Measurements from ENCODE around the gene PRKAA1.

The PRKAA1 gene

DNA sequence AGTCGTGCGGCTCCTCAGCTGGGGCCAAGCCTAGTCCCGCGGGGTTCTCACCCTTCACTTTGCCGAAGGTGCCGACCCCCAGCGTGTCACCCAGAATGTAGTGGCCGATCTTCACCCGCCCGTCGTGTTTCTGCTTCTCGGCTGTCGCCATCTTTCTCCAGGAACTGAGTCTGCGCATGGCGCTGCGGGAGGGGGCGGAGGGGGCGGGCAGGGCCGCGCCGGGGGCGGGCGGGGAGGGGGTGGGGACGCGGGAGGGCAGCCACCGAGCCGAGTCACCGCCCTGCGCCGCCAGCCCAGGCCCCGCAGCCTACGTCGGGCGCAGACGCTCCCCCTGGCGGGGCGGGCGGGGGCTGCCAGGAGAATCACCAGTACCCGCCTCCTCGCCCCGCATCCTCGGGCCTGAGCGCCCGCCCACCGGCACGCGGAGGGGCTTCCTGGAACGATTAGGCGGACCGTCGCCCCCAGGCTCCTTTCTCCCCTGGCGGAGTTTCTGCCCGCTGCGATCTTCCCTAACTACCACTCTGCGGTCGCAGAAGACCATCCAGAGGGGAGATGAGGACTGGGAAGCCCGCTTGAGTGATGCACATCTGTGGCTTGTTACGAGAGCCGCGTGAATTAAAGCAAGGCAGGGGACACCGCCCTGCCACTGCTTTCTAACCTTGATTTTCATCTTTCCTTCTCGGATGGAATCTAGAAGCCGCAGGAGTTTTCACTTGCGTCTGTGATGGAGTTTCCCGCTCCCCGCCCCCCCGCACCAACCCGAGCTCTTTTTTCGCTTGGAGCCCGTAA is at the start of gene PRKAA1:
TSS of gene PRKAA1 (minus strand) at position 363 of the 789 bp plus-strand sequence. CDS start at position 178, 185 bp downstream.
- DNase-seq = peak; percentile 94

DNA sequence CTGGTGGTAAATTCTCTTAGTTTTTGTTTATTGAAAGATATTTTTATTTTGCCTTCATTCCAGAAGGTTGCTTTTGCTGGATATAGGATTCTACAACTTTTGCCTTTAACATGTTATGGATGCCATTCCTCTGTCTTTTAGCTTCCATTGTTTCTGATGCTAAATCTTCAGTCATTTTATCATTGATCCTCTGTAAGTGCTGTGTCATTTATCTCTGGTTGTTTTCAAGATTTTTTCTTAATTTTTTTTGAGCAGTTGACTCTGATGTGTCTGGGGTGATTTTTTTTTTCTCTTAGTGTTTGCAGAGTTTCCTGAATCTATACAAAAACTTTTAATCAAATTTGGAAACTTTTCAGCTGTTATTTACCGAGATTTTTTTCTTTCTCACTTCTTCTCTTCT is 49.4 kb upstream of the PRKAA1 start:
- no peak for DNase-seq

DNA sequence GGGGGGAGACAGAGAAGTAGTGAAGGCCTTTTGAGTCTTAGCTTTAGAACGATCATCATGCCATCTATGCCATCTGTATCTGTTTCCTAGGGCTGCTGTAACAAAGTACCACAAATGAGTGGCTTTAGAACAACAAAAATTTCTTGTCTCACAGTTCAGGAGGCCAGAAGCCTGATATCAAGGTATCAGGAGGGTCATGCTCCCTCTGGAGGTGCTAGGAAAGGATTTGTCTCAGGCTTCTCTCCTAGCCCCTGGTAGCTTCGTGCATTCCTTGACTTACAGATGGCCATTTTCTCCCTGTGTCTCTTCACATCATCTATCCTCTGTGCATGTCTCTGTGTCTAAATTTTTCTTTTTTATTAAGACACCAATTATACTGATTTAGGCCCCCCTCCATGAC is 48.2 kb upstream of the PRKAA1 start:
- no peak for DNase-seq

DNA sequence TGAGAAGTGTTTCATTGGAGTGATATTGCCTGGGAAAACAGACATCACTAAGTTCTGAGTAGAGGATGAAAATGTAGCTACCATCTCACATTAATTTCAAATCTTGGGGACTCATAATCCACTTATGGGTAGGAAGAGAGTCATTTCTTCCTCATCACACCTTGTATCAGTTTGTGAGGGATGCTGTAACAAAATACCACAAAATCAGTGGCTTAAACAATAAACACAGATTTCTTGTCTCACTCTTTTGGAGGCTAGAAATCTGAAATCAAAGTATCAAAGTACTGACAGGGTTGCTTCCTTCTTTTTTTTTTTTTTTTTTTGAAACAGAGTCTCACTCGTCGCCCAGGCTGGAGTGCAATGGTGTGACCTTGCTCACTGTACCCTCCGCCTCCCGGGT is 46.4 kb upstream of the PRKAA1 start:
- no peak for DNase-seq

DNA sequence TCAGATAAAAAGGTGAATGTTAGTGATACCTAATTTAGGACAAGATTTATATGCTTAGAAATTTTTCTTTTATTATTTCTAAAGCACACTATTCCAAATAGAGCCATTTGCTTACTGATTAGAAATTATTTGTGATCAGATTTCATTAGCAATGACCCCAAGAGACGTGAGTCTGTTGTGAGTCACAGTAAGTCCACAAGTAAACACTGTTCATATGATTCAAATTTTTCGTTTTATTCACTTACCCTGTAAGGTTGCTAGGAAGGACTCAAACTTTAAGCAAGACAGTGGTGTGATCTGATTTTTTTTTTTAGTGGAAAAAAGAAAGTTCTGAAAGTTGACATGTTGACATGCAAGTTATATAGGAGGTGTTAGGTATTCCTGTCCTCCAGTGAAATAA is 44.2 kb upstream of the PRKAA1 start:
- DNase-seq = no peak

DNA sequence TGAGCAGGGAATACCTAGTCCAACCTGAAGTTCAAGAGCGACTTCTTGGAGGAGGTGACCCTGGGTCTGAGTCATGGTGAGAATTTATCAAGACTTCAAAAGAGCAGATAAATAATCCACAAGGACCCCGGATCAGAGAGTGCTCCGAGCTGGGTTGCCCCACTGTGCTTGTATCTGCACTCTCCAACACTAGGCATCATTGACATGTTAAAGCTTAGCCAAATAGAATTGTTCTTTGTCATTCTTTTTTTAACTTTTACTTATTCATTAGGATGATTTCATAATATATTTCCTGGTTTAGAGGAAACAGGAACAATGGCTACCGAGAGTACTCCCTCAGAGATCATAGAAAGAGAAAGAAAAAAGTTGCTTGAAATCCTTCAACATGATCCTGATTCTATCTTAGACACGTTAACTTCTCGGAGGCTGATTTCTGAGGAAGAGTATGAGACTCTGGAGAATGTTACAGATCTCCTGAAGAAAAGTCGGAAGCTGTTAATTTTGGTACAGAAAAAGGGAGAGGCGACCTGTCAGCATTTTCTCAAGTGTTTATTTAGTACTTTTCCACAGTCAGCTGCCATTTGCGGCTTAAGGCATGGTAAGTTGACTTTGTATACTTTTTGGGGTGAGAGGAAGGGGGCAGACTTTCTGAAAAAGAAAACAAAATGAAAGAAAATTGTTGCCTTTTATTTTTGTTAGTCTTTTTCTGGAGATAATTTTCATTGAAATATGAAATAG is 43.1 kb upstream of the PRKAA1 start, which contains the start of gene CARD6:
TSS of gene CARD6 (plus strand) at position 300 of the 738 bp plus-strand sequence. CDS start at position 316, 16 bp downstream.
- no peak for DNase-seq

DNA sequence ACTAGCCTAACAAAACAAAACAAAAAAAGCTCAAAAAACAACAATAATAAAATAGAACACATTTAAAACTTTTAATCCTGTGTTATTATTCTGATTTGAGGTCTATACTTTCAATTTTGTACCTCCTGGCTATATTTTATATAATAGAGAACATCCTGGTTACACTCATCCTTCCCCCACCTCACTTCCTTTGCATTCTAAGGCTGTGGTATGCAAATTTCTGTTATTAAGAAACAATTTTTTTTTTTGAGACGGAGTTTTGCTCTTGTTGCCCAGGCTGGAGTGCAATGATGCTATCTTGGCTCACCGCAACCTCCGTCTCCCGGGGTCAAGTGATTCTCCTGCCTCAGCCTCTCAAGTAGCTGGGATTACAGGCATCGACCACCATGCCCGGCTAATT is 39.9 kb upstream of the PRKAA1 start:
- DNase-seq = no peak

DNA sequence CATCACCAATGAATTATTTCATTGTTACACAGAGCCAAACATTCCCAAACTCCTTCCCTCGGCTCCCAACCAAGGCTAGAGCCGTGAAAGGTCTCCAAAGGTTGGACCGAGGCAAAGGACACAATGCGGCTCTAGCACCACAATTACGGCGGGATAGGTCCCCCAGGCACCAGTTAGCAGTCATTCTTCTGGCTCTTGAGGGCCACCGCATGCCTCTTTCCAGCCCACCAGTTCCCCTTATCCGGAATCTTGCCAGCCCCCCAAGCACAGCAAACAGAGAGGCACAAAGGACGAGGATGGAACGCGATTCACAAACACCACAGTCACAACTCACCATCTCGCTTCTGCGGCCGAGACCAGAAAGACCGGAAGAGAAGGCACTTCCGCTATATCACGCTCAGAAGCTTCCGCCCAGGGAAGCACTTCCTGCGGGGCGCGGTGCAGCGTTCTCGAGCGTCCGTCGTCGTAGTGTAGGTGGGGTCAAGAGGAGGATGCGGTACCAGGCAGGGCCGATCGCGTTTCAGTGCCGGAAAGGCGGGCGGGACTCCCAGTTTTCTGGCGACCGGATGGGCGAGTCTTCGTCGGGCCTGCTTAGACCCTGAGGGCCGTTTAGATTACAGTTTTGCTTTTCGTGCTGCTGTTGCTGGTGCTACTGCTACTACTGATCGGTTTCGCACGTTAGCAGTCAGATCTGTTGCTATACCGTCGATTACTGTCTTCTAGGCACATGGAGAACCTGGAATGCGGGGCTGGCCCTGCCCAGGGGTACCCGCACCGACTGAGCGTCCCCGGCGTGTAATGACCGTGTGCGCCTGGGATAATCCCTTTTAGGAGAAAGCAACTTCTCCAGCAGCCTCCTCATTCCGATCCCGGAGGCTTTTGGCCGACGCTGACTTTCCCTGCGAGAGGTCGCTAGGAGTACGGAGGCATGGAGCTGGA is 36.9 kb upstream of the PRKAA1 start, which contains the start of gene RPL37:
TSS of gene RPL37 (minus strand) at position 374 of the 939 bp plus-strand sequence. CDS start at position 337, 37 bp downstream.
- peak; percentile 90 for DNase-seq

DNA sequence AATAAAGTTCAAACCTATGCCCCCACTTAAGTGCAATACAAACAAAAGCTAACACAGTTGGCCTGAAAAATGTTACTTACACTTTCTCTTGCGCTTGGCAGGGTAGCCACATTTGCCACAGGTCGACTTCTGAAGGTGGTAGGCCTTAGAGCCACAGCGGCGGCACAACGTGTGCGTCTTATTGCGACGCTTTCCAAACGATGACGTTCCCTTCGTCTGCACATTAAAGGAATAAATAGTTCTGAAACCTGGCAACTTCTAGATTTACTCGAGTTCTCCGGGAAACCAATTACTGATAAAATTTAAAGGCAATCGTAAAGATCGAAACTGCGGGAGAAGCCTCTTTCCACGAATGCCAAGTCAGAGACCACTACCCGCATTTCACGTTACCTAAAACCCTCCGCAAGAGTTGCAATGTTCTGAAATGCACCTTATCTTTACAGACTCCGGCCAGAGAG is 36.2 kb upstream of the PRKAA1 start:
- DNase-seq = peak; percentile 42

DNA sequence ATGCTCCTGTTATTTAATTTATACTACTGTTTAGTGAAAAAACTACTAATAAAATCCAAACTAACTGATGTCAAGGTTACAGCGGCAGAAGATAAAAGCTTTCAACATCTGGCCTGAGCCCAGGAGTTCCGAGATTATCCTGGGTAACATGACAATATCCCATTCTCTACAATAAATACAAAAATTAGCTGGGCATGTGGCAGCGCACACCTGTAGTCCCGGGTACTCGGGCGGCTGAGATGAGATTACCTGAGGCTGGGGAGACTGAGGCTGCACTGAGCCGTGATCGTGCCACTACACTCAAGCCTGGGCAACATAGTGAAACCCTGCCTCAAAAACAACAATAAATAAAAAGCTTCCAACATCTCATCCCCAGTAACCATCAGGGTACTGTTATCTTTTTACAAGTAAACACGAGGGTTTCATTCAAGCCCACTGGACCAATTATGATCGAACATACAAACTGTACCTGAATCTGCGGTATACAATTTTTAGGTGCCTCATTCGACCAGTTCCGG is 35.6 kb upstream of the PRKAA1 start:
- DNase-seq = no peak

DNA sequence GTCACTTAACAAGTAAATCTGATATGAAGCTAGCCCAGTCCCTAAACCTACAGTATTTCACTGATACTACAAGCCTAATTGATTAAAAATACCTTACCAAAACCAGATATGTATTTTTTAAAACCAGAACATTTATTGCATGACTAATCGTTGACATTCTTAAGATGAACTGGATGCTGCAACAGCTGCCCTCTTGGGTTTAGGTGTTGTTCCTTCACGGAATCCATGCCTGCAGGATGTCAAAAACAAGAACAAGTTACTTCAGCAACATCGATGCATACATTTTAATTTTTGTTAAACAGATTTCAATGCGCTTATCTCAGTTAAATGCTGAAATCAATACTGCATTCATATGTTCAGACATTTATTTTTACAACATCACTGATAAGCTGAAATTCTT is 34.2 kb upstream of the PRKAA1 start:
- DNase-seq = no peak

DNA sequence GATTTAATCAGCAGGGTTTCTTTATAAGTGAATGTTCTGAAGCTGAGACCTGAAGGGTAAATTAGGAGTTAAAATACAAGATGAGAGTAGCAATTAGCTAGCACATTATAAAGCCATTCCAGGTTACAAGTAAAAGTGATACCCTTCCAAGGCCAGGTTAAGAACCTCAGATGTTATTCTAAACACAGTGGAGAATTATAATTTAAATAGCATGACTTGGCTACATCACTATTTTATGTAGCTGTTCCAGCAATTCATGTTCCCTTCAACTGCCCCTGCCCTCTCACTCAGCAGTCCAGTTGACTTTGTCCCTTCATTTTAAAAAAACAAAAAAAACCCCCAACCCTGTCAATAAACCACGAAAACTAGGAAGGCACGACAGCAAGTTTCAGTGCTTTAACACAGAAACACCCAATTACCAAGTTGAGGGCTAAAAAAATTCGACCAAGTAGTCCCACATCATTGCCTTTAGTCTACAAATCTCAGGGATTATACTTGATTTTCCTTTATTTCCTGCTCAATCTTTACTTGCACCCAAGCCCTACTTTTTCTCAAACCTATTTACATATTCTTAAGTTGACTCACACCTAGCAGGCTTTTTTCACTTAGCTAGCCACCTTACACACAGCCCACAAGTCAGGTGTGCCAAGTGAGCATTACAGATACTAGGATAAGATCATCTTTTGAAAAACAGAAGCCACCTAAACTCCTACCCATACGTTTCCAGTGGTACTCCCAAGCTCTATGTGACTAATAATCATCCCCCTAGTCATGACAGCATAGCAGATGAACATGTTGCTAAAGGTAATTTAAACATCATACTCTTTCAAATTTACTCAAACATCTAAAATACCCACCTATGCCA is 33.4 kb upstream of the PRKAA1 start:
- no peak for DNase-seq

DNA sequence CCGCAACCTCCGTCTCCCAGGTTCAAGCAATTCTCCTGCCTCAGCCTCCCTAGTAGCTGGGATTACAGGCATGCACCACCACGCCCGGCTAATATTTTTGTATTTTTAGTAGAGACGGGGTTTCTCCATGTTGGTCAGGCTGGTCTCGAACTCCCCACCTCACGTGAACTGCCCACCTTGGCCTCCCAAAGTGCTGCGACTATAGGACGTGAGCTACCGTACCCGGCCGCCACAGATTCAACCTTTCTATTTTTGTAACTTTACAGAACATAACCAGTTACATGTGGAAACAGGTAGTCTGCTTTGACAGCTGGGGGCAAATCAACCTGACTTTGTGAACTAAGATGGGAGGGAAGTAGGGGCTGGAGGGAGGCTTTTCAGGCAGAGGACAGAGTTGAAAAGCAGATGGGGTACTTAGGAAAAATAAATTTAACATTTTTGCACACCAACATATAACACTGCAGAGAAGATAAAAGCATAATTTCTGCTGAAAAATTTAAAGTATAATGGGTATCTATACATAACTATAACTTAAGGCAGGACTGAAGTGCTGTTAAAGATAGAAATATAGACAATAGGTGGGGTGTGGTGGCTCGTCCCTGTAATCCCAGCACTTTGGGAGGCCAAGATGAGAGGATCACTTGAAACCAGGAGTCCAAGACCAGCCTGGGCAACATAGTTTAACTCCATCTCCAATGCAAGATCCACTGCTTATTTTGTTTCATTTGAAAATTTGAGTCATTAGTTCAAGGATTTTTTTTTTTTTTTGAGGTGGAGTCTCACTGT is 31.8 kb upstream of the PRKAA1 start:
- no peak for DNase-seq

DNA sequence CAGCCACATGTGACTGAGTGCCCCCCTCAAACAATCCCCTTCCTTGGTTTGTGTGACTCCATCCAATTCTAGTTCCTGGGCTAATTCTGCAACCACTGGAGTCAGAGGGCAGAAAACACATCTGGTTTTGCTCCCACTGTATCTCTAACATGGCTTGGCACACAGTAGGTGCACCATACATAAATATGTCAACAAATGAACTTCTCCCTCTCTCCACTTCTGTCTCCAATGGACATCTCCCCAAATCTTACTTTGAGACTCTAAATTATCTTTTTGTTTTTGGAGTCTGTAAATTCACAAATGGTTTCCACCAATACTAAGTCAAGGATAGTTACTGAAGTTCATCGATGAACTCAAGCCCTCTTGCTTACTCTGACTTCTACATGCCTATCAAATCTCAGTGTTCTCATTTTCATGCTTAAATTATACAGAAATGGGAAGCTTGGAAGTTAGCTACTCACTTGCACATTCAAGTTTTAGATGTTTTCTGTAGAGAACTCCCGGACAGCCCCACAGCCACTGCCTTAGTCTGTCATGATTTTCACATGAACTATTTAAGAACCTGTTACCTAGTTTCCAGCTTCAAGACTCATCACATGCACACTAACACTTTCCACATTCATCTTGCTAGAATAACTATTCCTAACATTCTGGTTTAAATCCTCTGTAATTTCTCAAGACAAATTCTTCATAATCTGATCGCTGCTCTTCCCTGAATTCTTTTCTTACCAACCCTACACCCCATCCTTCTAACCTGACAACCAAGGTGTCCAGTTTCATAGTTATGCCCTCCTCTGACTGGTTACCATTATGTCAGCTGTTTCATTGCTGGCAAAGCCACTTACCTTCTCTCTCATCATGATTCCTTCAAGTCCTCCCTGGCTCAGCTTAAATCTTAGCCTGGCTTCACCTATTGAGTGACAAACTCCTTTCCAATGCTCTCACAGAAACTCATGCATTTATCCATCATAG is 30.8 kb upstream of the PRKAA1 start:
- no peak for DNase-seq

DNA sequence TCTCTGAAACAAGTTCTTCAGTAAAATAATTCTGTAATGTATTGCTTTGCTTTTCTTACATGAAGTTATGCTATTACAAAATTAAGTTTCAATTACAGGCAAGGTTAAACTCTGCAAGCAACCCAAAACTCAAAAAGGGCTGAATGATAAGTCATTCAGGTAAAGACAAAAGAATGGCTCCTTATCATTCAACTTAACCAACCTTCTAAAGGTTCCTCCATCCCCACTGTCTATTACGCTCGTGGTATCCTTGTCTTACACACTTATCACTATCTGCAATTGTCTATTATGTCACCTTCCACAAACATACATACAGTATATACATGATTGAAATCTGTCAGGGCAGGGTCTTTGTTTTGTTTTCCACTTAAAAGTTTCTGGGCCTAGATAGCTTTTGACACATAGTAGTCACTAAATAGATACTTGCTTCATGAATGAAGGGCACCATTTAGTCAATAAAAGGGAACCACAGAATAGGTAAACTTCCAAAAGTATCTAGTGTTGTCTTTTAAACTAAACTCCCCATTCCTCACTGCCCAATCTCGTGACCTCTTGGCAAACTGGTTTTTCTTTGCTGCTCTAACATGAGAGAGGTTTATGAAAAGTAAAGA is 30.0 kb upstream of the PRKAA1 start:
- no peak for DNase-seq

DNA sequence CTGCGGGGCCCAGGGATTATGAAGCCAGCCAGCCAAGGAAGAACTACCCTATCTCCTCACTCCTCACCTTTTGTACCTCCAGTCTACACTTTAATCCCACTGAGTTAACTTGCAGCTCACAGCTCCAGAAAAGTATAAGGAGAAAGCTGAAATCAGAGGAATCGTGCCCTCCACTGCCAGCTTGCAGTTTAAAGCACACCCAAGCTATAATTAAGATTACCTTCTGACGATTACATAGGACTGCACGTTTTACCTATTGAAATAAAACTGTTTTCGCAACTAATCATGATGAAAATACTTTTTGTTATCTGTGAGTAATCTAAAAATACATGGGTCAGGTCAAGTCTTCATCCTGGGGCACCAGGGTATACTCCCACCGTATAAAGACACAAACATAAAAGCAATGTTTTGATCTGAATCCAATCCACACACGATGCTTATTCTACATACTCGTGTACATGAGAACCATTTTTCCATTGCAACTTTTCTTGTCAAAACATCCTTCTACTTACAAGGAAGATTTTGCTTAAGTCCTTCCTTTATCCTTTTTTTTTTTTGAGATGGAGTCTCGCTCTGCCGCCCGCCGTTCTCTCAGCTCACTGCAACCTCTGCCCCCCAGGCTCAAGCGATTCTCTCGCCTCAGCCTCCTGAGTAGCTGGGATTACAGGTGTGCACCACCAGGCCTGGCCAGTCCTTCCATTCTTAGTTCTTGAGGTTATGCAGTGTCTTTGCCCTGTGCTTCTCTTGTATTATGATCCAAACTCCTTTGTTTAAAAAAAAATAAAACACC is 29.2 kb upstream of the PRKAA1 start:
- DNase-seq = no peak

DNA sequence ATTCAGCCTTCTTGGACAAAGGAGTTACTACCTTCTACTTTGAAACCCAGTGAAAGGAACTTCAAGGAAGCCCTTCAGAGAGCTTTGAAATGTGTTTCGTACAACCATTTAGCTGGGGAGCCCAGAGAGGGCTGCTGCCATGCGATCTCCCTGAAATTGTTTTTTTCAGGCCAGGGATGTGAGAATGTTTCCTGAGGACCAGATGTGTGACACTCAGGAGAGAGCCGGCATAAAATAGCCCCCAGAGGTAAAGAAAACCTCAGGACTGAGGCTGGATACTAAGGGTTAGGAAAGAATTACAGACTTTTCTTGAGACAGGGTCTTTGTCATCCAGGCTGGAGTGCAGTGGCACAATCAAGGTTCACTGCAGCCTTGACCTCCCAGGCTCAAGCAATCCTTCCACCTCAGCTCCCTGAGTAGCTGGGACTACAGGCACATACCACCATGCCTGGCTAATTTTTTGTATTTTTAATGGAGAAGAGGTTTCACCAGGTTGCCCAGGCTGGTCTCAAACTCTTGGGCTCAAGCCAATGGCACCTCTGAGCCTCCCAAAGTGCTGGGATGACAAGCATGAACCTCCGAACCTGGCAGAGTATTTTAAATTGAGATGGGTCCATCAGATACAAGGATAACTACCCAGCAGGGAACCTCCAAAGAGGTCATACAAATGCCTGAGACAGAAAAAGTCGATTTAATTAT is 28.5 kb upstream of the PRKAA1 start:
- DNase-seq = no peak

Data from CD4-positive, alpha-beta T cell treated with Interleukin-17A for 4 hours (primary cell).